IMR-90 (cell line): ENCODE measurements around the gene CENPF. TPM values are rescaled to one million over a fixed set of nuclear protein-coding genes. Genes with fewer than 3 reads are reported as not detected.

Source experiments
- ATAC-seq: fragments of 200-7000 bp; cut with Tn5 transposase; 2 replicates; pipeline ENCODE4 v1.9.1; 2020; ENCODE audit warnings: low read depth, mild to moderate bottlenecking, moderate library complexity
- BruUV-seq: library from RNA; stranded (reverse); fragments of 400-500 nt; replicated peaks from 2 replicates; lab custom pipeline; 2021; lab: Mats Ljungman, UMichigan
- CTCF ChIA-PET: fragments of 300-600 bp; formaldehyde crosslinking; extraction: SDS; loops from one replicate; lab custom pipeline; 2021; ENCODE audit warnings: antibody characterized with exemption; lab: Yijun Ruan, JAX
- POLR2A ChIA-PET: fragments of 300-600 bp; sonication (Branson Sonifier 250); formaldehyde crosslinking; loops from one replicate; lab custom pipeline; 2022; ENCODE audit warnings: antibody characterized with exemption; ENCODE audit not compliant: unreplicated experiment; lab: Charles Lee
- DNase-seq: peaks from one replicate; pipeline ENCODE4 v3.0.0; 2013
- H2AFZ ChIP-seq: replicated peaks from 2 replicates; pipeline ENCODE3; 2013; ENCODE audit warnings: low read length, mild to moderate bottlenecking; ENCODE audit not compliant: poor library complexity
- H2AK5ac ChIP-seq: 2 replicates; pipeline ENCODE4 v1.6.1; 2013; ENCODE audit warnings: low read depth, low read length, inconsistent platforms
- H2AK9ac ChIP-seq: replicated peaks from 2 replicates; pipeline ENCODE3; 2013; ENCODE audit warnings: mild to moderate bottlenecking, low read depth, low read length, moderate library complexity; ENCODE audit not compliant: poor library complexity
- H2BK120ac ChIP-seq: 2 replicates; pipeline ENCODE4 v1.6.1; 2013; ENCODE audit warnings: low read depth, low read length, inconsistent platforms
- H2BK15ac ChIP-seq: 3 replicates; pipeline ENCODE4 v1.6.1; 2013; ENCODE audit warnings: low read depth, low read length, inconsistent platforms
- H2BK20ac ChIP-seq: 2 replicates; pipeline ENCODE4 v1.6.1; 2013; ENCODE audit warnings: low read depth, mild to moderate bottlenecking, inconsistent platforms, low read length, moderate library complexity
- H2BK5ac ChIP-seq: 2 replicates; pipeline ENCODE4 v1.6.1; 2013; ENCODE audit warnings: mild to moderate bottlenecking, low read depth, low read length, inconsistent platforms; ENCODE audit not compliant: poor library complexity, severe bottlenecking
- H3K14ac ChIP-seq: replicated peaks from 2 replicates; pipeline ENCODE4 v1.6.1; 2013; ENCODE audit warnings: low read depth, low read length, inconsistent platforms
- H3K18ac ChIP-seq: 2 replicates; pipeline ENCODE4 v1.6.1; 2013; ENCODE audit warnings: low read depth, low read length, control low read depth
- H3K23ac ChIP-seq: 2 replicates; pipeline ENCODE4 v1.6.1; 2013; ENCODE audit warnings: low read depth, low read length, inconsistent platforms
- H3K27ac ChIP-seq: 2 replicates; pipeline ENCODE4 v1.5.1; 2013; ENCODE audit warnings: mild to moderate bottlenecking, control low read depth, low read length; ENCODE audit not compliant: insufficient read depth
- H3K27me3 ChIP-seq: 2 replicates; pipeline ENCODE4 v1.6.1; 2013; ENCODE audit warnings: low read length; ENCODE audit not compliant: control insufficient read depth, insufficient read depth
- H3K36me3 ChIP-seq: 2 replicates; pipeline ENCODE4 v1.6.1; 2013; ENCODE audit warnings: low read length, mixed read lengths; ENCODE audit not compliant: control insufficient read depth, insufficient read depth
- H3K4ac ChIP-seq: 2 replicates; pipeline ENCODE4 v1.6.1; 2013; ENCODE audit warnings: low read depth, low read length, inconsistent platforms
- H3K4me1 ChIP-seq: 2 replicates; pipeline ENCODE4 v1.6.1; 2013; ENCODE audit warnings: low read length, mixed read lengths; ENCODE audit not compliant: control insufficient read depth, insufficient read depth
- H3K4me2 ChIP-seq: 2 replicates; pipeline ENCODE4 v1.6.1; 2013; ENCODE audit warnings: low read depth, mild to moderate bottlenecking, control low read depth, low read length, moderate library complexity
- H3K4me3 ChIP-seq: 2 replicates; pipeline ENCODE4 v1.5.1; 2013; ENCODE audit warnings: low read depth, mild to moderate bottlenecking, control low read depth, low read length, moderate library complexity; ENCODE audit not compliant: insufficient read depth
- H3K56ac ChIP-seq: 2 replicates; pipeline ENCODE4 v1.6.1; 2013; ENCODE audit warnings: low read length, inconsistent platforms; ENCODE audit not compliant: insufficient read depth; ENCODE audit errors: extremely low read depth
- H3K79me1 ChIP-seq, 2 experiments: 2 replicates each; pipeline ENCODE4 v1.6.1; 2013; ENCODE audit warnings: low read length in 2 of 2, inconsistent platforms in 1 of 2, low read depth in 1 of 2
- H3K9ac ChIP-seq: 2 replicates; pipeline ENCODE4 v1.6.1; 2013; ENCODE audit warnings: low read depth, low read length, control low read depth
- H3K9me1 ChIP-seq: 2 replicates; pipeline ENCODE4 v1.6.1; 2013; ENCODE audit warnings: low read length, inconsistent platforms; ENCODE audit not compliant: insufficient read depth
- H3K9me3 ChIP-seq: 2 replicates; pipeline ENCODE4 v1.6.1; 2013; ENCODE audit warnings: low read length; ENCODE audit not compliant: control insufficient read depth, insufficient read depth
- H4K20me1 ChIP-seq: 2 replicates; pipeline ENCODE4 v1.6.1; 2013; ENCODE audit warnings: low read length, inconsistent platforms; ENCODE audit not compliant: insufficient read depth
- H4K5ac ChIP-seq: 2 replicates; pipeline ENCODE4 v1.6.1; 2013; ENCODE audit warnings: mild to moderate bottlenecking, low read depth, low read length, control low read depth
- H4K8ac ChIP-seq, 2 experiments: 2 replicates each; pipeline ENCODE4 v1.6.1; 2013; ENCODE audit warnings: low read depth in 2 of 2, low read length in 2 of 2, control low read depth in 1 of 2, inconsistent platforms in 1 of 2
- H4K91ac ChIP-seq: 2 replicates; pipeline ENCODE4 v1.6.1; 2013; ENCODE audit warnings: low read depth, low read length, inconsistent platforms; ENCODE audit not compliant: insufficient read depth
- CEBPB ChIP-seq: IDR thresholded peaks from 2 replicates; pipeline ENCODE4 v1.6.1; 2012; ENCODE audit warnings: low read depth, low read length, improper control_type of control experiment
- CHD1 ChIP-seq: IDR thresholded peaks from 2 replicates; pipeline ENCODE4 v1.6.1; 2012; ENCODE audit warnings: low read depth, low read length, improper control_type of control experiment
- CTCF ChIP-seq: conservative IDR thresholded peaks from 2 replicates; pipeline ENCODE4 v1.5.1; 2012; ENCODE audit warnings: mild to moderate bottlenecking, low read depth, low read length, improper control_type of control experiment
- ELK1 ChIP-seq: fragments of 150-350 bp; IDR thresholded peaks from 2 replicates; pipeline ENCODE4 v1.6.1; 2016; ENCODE audit warnings: low read depth, mild to moderate bottlenecking, low read length, moderate library complexity, borderline replicate concordance
- FOS ChIP-seq: fragments of 150-350 bp; IDR thresholded peaks from 2 replicates; pipeline ENCODE4 v1.6.1; 2016; ENCODE audit warnings: low read depth, low read length
- MAFK ChIP-seq: IDR thresholded peaks from 2 replicates; pipeline ENCODE4 v1.6.1; 2012; ENCODE audit warnings: low read depth, low read length, improper control_type of control experiment
- NFE2L2 ChIP-seq: fragments of 150-350 bp; IDR thresholded peaks from 2 replicates; pipeline ENCODE4 v1.6.1; 2016; ENCODE audit warnings: low read depth, mild to moderate bottlenecking, low read length
- POLR2A ChIP-seq: IDR thresholded peaks from 2 replicates; pipeline ENCODE4 v1.6.1; 2012; ENCODE audit warnings: mild to moderate bottlenecking, low read depth, low read length
- RAD21 ChIP-seq: IDR thresholded peaks from 2 replicates; pipeline ENCODE4 v1.6.1; 2012; ENCODE audit warnings: low read length, improper control_type of control experiment
- RCOR1 ChIP-seq: IDR thresholded peaks from 2 replicates; pipeline ENCODE4 v1.6.1; 2012; ENCODE audit warnings: mild to moderate bottlenecking, low read length, improper control_type of control experiment; ENCODE audit not compliant: insufficient replicate concordance
- RFX5 ChIP-seq: IDR thresholded peaks from 2 replicates; pipeline ENCODE4 v1.8.0; 2012; ENCODE audit warnings: low read depth, mild to moderate bottlenecking, low read length, moderate library complexity
- SMC3 ChIP-seq: fragments of 150-350 bp; IDR thresholded peaks from 2 replicates; pipeline ENCODE4 v1.6.1; 2016; ENCODE audit warnings: low read depth, mild to moderate bottlenecking, antibody characterized with exemption, low read length, moderate library complexity
- USF2 ChIP-seq: fragments of 150-350 bp; IDR thresholded peaks from 2 replicates; pipeline ENCODE4 v1.6.1; 2017; ENCODE audit warnings: mild to moderate bottlenecking, antibody characterized with exemption, low read length, low read depth
- WGBS, 2 experiments: methylation state at CpG; one replicate each; pipeline versions ENCODE4 v1.1.5 to v1.1.7; 2013; ENCODE audit warnings: missing lambda C conversion rate in 2 of 2; ENCODE audit not compliant: insufficient read length in 1 of 2; ENCODE audit errors: extremely low coverage in 2 of 2; 5-methylcytosine and 5-hydroxymethylcytosine counted together
- dilution Hi-C: fragments of 300-500 bp; cut with HindIII; formaldehyde crosslinking; loops from one replicate; pipeline ENCODE4 v1.14.3; 2018; ENCODE audit warnings: low sequenced_read_pairs; ENCODE audit not compliant: unreplicated experiment
- in situ Hi-C: fragments of 300-500 bp; cut with MboI; formaldehyde crosslinking; loops from 3 replicates; pipeline ENCODE4 v1.14.3; 2019; ENCODE audit warnings: low sequenced_read_pairs, inconsistent platforms, mixed read lengths
- intact Hi-C: fragments of 100-400 bp; cut with micrococcal nuclease; formaldehyde crosslinking; loops from 2 replicates; pipeline ENCODE4 v1.10.0; 2022
- polyA plus RNA-seq, 3 experiments: library from polyadenylated mRNA; depleted of rRNA; stranded (reverse); fragments of >200 nt; gene quantifications; 2 replicates each; pipeline ENCODE4 v1.2.3, GENCODE V29; 2012; ENCODE audit warnings: low replicate concordance in 1 of 3
- total RNA-seq: library from RNA; depleted of rRNA; stranded (reverse); fragments of >200 nt; gene quantifications from 2 replicates; pipeline ENCODE4 v1.2.3, GENCODE V29; 2012

CENPF gene
- total and polyA plus RNA-seq, 2 of the 4 experiments (the other 2 are of a cell fraction): 20.9 to 51.8 TPM

DNA sequence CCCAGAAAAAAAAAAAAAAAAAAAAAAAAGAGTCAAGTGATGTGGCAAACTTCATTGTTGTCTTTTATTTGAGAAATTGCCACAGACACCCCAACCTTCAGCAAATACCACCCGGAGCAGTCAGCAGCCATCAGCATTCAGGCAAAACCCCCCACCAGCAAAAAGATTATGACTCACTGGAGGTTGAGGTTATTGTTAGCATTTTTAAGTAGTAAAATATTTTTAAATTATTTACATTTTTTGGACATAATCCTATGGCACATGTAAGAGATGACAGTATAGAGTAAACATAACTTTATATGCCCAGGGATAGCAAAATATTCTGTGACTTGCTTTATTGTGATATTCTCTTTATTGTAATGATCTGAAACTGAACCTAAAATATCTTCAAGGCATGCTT is 95.6 kb downstream of the CENPF start:
- Histone ChIP-seq H2BK5ac (no peak overlapping the region), H2BK20ac (no peak overlapping the region), H3K27ac (no peak overlapping the region), H2BK120ac (no peak overlapping the region), H3K9ac (no peak overlapping the region), H3K27me3 (no peaks in the 10 kb centered on the region), H3K79me1 (no peaks in the 10 kb centered on the region), H3K4ac (no peak overlapping the region), H3K23ac (no peak overlapping the region), H3K4me3 (no peak overlapping the region), H3K18ac (no peak overlapping the region), H2AK9ac (no peak overlapping the region), H3K36me3 (no peaks in the 10 kb centered on the region), H3K9me1 (no peaks in the 10 kb centered on the region), H4K91ac (no peak overlapping the region), H4K8ac (no peak overlapping the region), H3K9me3 (no peaks in the 10 kb centered on the region), H3K14ac (no peak overlapping the region), H3K4me1 (peaks cover 5% of the 10 kb centered on the region; the same call in 1 of the 2 replicates), H2AK5ac (no peak overlapping the region), H4K20me1 (no peaks in the 10 kb centered on the region), H4K5ac (no peak overlapping the region), H3K4me2 (no peak overlapping the region), H2BK15ac (no peak overlapping the region), H2AFZ (no peak overlapping the region), H3K56ac (no peak overlapping the region)
- in situ Hi-C loops (no loop called here), intact Hi-C loops (no loop called here), dilution Hi-C loops (no loop called here)
- POLR2A ChIA-PET: no interaction called here
- CTCF ChIA-PET: no interaction called here
- TF ChIP-seq NFE2L2 (no peak), CTCF (no peak), RFX5 (no peak), USF2 (no peak), ELK1 (no peak), MAFK (no peak), CHD1 (no peak), POLR2A (no peak), SMC3 (no peak), RAD21 (no peak), RCOR1 (no peak), CEBPB (no peak), FOS (no peak)
- no TSS peak for BruUV-seq
- DNase-seq: peak; percentile 26
- WGBS, 2 experiments: no CpG with 5 or more reads among the region's 1 CpG
- ATAC-seq: no peak
